ENCODE data around the gene TLR8.

Gene TLR8

DNA sequence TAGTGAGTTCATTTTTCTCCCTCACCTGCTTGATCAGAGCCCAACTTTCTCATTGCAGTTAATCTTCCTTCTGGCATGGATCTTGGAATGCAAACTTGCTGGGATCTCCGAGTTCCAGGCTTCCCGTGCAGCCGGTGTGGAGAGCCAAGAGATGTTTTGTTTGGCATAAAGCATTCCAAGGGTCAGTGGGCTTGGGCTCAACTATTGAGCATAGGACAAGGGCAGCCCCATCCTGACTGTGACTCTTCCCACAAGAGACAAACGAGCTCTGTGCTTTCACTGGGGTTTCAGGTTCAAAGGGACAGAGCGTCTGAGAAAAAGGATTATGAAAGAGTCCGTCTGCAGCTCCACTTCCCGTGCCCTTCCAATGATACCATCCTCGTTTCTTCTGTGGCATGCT, 29.0 kb upstream of the TLR8 start:
- Histone ChIP-seq H3K9ac (no peak overlapping the region), H3K4me2 (no peak overlapping the region), H3K36me3 (ENCODE audit: insufficient read depth) (no peaks in the 10 kb centered on the region), H3K27me3 (ENCODE audit: insufficient read depth, low read depth) (no peaks in the 10 kb centered on the region), H2AFZ (ENCODE audit: low read depth) (no peak overlapping the region), H3K4me1 (ENCODE audit: low read depth, poor library complexity, severe bottlenecking) (peaks cover 36% of the 10 kb centered on the region), H4K20me1 (ENCODE audit: insufficient read depth) (no peaks in the 10 kb centered on the region), H3K4me3 (IDR thresholded peaks at IDR 0.05; ENCODE audit: insufficient read depth, low read depth, low read length) (no peak overlapping the region), H3K27ac (no peak overlapping the region), H3K79me2 (ENCODE audit: insufficient read depth, low read depth) (no peaks in the 10 kb centered on the region)
- no peak for TF ChIP-seq CTCF (conservative IDR thresholded peaks at IDR 0.05; ENCODE audit: low read depth, low read length)

DNA sequence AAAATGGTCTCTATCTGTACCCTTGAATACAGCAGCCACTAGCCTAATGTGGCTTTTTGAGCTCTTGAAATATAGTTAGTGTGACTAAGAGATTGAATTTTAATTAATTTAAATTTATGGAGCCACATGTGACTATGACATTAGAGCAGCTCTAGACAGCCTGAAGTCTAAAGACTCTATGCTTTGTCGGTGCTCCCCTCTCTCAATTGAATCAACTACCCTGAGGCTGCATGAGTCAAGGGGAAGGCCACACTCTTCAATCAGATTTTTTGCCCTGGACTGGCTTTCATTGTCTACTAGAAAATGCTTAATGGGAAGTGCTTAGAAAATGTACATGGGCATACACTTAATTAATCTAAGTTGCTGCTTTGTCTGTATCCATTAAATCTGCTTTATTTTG, 27.9 kb upstream of the TLR8 start:
- Histone ChIP-seq H2AFZ (ENCODE audit: low read depth) (no peak overlapping the region), H3K27me3 (ENCODE audit: insufficient read depth, low read depth) (no peaks in the 10 kb centered on the region), H3K4me1 (ENCODE audit: low read depth, poor library complexity, severe bottlenecking) (peaks cover 36% of the 10 kb centered on the region), H3K4me3 (IDR thresholded peaks at IDR 0.05; ENCODE audit: insufficient read depth, low read depth, low read length) (no peak overlapping the region), H3K27ac (no peak overlapping the region), H4K20me1 (ENCODE audit: insufficient read depth) (no peaks in the 10 kb centered on the region), H3K36me3 (ENCODE audit: insufficient read depth) (no peaks in the 10 kb centered on the region), H3K79me2 (ENCODE audit: insufficient read depth, low read depth) (no peaks in the 10 kb centered on the region), H3K9ac (no peak overlapping the region), H3K4me2 (no peak overlapping the region)
- TF ChIP-seq CTCF (conservative IDR thresholded peaks at IDR 0.05; ENCODE audit: low read depth, low read length) = no peak

- no peak for TF ChIP-seq CTCF (conservative IDR thresholded peaks at IDR 0.05; ENCODE audit: low read depth, low read length)
- Histone ChIP-seq H3K27ac (no peak overlapping the region), H3K4me3 (IDR thresholded peaks at IDR 0.05; ENCODE audit: insufficient read depth, low read depth, low read length) (no peak overlapping the region), H2AFZ (ENCODE audit: low read depth) (no peak overlapping the region), H3K79me2 (ENCODE audit: insufficient read depth, low read depth) (no peaks in the 10 kb centered on the region), H3K27me3 (ENCODE audit: insufficient read depth, low read depth) (no peaks in the 10 kb centered on the region), H4K20me1 (ENCODE audit: insufficient read depth) (no peaks in the 10 kb centered on the region), H3K9ac (no peak overlapping the region), H3K4me1 (ENCODE audit: low read depth, poor library complexity, severe bottlenecking) (peaks cover 35% of the 10 kb centered on the region), H3K4me2 (peak overlapping the region; percentile 21; the same call in 1 of the 2 replicates), H3K36me3 (ENCODE audit: insufficient read depth) (no peaks in the 10 kb centered on the region)
These were observed 24.5 kb upstream of the TLR8 start for GRCh38 chrX:12881914-12882313.

DNA sequence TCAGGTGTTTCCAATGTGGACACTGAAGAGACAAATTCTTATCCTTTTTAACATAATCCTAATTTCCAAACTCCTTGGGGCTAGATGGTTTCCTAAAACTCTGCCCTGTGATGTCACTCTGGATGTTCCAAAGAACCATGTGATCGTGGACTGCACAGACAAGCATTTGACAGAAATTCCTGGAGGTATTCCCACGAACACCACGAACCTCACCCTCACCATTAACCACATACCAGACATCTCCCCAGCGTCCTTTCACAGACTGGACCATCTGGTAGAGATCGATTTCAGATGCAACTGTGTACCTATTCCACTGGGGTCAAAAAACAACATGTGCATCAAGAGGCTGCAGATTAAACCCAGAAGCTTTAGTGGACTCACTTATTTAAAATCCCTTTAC, 20.9 kb upstream of the TLR8 start:
- Histone ChIP-seq H3K9ac (no peak overlapping the region), H3K36me3 (ENCODE audit: insufficient read depth) (no peaks in the 10 kb centered on the region), H2AFZ (ENCODE audit: low read depth) (no peak overlapping the region), H4K20me1 (ENCODE audit: insufficient read depth) (no peaks in the 10 kb centered on the region), H3K27me3 (ENCODE audit: insufficient read depth, low read depth) (no peaks in the 10 kb centered on the region), H3K79me2 (ENCODE audit: insufficient read depth, low read depth) (no peaks in the 10 kb centered on the region), H3K27ac (no peak overlapping the region), H3K4me3 (IDR thresholded peaks at IDR 0.05; ENCODE audit: insufficient read depth, low read depth, low read length) (no peak overlapping the region), H3K4me1 (ENCODE audit: low read depth, poor library complexity, severe bottlenecking) (peaks cover 71% of the 10 kb centered on the region), H3K4me2 (peak overlapping the region; percentile 36; the same call in 1 of the 2 replicates)
- TF ChIP-seq CTCF (conservative IDR thresholded peaks at IDR 0.05; ENCODE audit: low read depth, low read length) = no peak
